HepG2 (cell line): ENCODE results near the gene TAF11L2.
"Not testable (repeated sequence)": the region's sequence is repeated elsewhere in the genome, so short reads cannot be mapped to it uniquely, and the experiment has no call there.

Source experiments
- POLR2A ChIP-seq, 2 experiments: IDR thresholded peaks; 2 replicates each; pipeline ENCODE4 v1.6.1; 2011; ENCODE audit warnings: low read depth in 2 of 2, low read length in 2 of 2, mild to moderate bottlenecking in 1 of 2, moderate library complexity in 1 of 2; ENCODE audit not compliant: insufficient read depth in 1 of 2
- TCF7 ChIP-seq: sonication (generic); IDR thresholded peaks from 2 replicates; pipeline ENCODE4 v1.6.1; 2016; ENCODE audit warnings: antibody characterized with exemption, low read depth
- ZNF510 ChIP-seq: sonication (generic); formaldehyde crosslinking; IDR thresholded peaks from 2 replicates; pipeline ENCODE4 v1.4.0; 2020; ENCODE audit warnings: low read depth, mild to moderate bottlenecking, missing genetic modification reagents

DNA sequence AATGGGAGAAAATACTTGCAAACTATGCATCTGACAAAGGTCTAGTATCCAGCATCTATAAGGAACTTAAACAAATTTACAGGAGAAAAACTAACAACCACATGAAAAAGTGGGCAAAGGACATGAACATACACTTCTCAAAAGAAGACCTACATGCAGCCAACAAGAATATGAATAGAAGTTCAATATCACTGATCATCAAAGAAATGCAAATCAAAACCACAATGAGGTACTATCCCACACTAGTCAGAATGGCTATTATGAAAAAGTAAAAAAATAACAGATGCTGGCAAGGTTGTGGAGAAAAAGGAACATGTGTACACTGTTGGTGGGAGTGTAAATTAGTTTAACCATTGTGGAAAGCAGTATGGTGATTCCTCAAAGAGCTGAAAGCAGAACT lies 23.0 kb upstream of the TAF11L2 start:
- TF ChIP-seq POLR2A (IDR thresholded peaks at IDR 0.05; ENCODE audit: insufficient read depth in 1 of 2, low read depth in 2 of 2, low read length in 2 of 2); ZNF510 (CRISPR knock-in tag); TCF7: not testable (repeated sequence)
